Activated effector memory CD4-positive, alpha-beta T cell treated with anti-CD3 and anti-CD28 coated beads, Interleukin-2, amount 50 U/mL, for 16 hours (primary cell): ENCODE data around the gene CCT8.

Source experiments
- DNase-seq: peaks from one replicate; pipeline ENCODE4 v3.0.0-alpha.2; 2020

Gene CCT8

DNA sequence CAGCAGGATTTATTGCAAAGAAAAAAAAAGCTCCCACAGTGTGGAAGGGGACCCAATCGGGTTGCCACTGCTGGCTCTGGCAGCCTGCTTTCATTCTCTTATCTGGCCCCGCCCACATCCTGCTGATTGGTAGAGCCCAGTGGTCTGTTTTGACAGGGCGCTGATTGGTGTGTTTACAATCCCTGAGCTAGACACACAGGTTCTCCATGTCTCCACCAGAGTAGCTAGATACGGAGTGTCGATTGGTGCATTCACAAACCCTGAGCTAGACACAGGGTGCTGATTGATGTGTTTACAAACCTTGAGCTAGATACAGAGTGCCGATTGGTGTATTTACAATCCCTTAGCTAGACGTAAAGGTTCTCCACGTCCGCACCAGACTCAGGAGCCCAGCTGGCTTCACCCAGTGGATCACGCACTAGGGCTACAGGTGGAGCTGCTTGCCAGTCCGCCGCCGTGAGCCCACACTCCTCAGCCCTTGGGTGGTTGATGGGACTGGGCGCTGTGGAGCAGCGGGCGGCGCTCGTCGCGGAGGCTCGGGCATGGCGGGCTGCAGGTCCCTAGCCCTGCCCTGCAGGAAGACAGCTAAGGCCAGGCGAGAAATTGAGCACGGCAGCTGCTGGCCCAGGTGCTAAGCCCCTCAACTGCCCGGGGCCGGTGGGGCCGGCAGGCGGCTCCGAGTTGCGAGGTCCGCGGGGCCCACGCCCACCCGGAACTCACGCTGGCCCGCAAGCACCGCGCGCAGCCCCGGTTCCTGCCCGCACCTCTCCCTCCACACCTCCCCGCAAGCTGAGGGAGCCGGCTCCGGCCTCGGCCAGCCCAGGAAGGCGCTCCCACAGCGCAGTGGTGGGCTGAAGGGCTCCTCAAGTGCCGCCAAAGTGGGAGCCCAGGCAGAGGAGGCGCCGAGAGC is 3.5 kb upstream of the CCT8 start:
- DNase-seq: peak; percentile 88

DNA sequence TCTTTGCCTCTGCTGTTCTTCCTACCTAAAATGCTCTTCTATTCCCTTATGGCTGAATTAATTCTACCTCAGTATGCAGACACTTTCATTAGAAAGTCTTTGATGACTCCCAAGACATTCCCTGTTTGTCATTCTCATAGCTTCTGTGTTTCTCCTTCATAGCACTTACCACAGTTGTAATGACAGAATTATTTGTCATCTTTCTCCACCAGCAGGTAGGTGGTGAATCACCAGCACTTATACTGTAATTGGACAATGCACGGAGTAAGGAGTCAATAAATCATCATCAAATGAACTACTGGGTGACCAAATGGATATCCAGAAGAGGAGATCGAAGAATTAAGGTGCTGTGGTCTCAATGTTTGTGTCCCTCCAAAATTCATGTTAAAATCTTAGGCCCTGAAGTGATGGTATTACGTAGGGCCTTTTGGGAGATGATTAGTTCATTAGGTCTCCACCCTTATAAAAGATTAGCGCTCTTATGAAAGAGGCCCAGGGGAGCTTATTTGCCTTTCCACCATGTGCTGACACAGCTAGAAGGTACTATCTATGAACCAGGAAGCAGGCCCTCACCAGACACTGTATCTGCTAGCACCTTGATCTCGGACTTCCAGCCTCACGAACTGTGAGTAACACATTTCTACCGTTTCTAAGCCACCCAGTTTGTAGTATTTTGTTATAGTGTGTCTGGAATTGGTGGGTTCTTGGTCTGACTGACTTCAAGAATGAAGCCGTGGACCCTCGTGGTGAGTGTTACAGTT is 2.4 kb upstream of the CCT8 start:
- DNase-seq: no peak

DNA sequence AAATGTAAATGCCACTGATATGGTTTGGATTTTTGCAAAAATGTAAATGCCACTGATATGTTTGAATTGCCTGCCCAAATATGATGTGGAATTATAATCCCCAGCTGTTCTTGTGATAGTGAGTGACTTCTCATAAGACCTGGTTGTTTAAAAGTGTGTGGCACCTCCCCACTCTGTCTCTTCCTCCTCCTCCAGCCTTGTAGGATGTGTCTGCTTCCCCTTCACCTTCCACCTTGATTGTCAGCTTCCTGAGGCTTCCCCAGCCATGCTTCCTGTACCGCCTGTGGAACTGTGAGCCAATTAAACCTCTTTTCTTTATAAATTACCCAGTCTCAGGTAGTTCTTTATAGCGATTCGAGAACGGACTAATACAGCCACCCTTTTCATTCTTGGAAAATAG is 1.3 kb upstream of the CCT8 start:
- no peak for DNase-seq

DNA sequence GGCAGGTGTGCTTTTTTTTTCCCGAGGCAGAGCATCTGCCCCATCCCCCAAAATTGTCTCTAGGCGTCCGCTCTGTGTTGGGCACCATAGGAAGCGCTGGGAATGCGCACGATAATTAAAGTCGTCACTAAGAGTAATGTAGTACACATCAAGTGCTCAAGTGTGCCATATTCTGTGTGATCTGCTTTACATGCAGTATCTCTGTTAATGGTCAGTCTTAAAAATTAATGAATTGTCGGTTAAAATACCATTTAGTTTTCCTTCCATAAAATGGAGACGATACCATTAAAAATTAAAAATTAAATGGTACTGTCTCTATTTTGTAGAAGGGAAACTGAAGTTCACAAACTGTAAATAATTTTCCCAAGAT is 544 bp upstream of the CCT8 start:
- no peak for DNase-seq

DNA sequence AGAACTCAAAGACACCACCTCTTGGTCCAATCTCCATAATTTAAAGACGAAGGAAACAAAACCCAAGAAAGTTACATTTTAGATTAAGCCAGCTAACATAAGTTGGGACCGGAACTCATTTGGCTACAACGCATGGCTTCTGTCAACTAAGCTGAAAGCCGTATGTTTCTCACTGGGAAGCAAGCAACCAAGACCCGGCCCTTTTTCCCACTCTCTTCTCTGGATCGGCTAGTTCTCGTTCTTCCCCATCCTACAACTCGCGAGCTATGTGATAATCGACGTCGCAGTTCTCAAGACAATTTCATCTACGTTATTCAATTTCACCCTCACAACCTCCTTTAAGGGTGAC is 601 bp downstream of the CCT8 start:
- DNase-seq: no peak

DNA sequence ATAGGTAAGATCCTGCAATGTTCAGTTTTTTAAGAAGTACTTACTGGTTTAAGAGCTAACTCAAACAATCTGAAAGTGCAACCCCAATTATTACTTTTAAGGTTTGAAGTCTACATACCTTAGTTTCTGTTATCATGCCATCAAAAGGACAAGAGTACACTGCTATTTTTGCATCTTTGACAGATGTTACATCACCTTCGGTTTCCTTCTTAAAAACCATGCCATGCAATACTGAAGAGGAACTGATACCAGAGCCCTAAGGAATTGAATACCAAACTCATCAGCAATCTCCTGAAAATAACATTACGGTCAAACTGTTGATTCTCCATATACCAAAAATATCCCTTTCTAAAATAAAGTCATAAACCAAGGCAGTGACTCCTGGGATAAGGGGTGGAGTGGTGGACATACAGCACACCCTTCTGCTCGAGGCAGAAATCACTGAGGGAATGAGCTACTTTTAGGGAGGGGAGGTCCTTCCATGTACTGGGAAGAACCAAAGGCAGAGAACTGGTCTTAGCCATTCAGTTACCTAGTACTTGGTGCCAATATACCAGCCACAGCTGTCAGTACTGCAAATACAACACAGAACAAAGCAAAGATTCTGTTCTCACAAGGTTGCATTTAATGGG is 8.5 kb downstream of the CCT8 start:
- DNase-seq: no peak

DNA sequence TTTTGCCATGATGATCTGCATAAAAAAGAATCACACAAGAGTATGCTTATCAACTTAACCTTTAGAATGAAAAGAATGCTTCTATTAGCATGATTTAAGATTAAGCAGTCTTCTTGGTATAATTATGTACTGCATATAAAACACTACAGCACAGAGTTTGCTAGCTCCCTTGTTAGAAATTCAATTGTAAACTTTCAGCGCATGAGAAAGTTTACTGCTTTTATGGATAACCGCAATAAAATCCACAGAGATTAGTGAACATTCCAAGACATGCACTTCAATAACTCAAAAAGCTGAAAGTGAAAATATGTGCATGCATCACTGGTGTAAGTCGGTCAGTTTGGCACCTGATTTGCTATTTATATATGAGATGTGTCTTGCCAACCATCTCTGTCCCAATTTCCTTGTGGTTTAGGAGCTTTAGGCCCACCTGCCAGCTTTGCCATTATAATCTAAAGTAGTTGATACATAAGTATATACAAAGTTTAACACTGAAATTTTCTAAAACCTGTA is 16.9 kb downstream of the CCT8 start:
- no peak for DNase-seq

DNA sequence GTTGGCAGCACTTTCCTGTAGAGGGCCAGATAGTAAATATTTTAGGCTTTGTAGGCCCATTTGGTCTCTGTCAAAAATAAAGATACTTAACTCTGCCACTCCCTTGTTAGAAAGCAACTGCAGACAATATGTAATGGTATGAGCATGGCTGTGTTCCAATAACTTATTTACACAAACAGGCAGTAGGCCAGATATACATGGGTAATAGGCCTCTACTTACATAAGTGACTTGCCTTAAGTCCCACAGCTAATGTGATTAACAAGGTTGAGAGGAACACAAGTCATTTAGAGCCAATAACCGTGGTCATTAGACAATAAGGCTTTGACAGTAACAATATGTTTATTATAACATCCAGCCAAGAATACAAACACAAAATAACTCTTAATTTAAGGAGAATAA is 17.4 kb downstream of the CCT8 start:
- DNase-seq: no peak

DNA sequence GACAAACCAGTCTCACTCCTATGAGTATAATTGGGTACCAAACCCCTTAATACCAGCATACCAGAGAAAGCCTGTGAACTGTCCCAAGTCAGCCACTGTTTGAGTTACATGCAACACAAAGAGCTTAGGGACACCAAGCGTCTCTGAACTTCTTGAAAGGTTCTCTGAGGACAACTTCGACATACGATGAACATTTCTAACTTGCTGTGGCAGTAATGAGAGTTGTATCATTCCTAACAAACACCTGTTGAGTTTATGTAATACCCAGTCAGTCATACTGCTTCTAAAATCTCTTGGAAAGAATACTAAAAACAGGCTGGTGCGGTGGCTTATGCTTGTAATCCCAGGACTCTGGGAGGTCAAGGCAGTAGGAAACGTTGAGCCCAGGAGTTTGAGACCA is 18.4 kb downstream of the CCT8 start:
- DNase-seq: no peak

DNA sequence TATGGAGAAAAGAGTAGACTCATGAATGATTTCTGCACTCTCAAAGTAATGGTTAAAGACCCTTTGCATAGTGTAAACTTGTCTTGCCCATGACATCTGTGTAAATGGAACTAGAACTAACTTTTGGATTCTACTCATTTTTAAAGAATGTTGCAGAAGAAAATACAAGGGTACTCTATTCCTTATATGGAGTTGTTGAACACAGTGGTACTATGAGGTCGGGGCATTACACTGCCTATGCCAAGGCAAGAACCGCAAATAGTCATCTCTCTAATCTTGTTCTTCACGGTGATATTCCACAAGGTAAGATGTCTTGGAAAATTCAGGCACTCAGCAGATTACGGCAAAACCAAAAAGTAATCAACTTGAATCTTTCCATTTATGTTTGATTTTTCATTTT is 19.8 kb downstream of the CCT8 start:
- no peak for DNase-seq

DNA sequence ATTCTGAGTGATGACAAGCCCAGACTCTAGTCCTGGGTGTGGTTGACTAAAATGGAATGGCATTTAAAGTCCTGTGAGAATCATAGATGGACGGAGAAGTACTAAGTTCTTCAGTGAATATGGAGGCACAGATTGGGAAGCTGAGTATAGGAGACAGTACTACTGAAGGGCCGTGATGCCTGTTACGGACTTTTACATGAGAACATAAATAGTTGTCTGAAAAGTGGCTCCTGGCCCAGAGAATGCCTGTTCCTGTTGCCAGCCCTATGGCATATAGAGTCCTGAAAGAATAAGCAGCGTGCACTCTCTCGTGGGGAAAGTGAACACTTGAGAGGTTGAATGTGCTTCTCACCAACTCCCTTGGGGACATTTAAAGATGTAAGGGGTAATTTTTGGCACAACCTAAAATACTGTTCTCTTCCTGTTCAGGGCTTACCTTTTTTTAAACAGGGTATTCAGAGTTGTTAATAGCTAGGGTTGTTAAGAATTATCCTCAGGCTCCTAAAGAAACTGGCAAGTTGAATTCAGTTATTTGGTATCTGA is 20.4 kb downstream of the CCT8 start:
- DNase-seq: no peak

DNA sequence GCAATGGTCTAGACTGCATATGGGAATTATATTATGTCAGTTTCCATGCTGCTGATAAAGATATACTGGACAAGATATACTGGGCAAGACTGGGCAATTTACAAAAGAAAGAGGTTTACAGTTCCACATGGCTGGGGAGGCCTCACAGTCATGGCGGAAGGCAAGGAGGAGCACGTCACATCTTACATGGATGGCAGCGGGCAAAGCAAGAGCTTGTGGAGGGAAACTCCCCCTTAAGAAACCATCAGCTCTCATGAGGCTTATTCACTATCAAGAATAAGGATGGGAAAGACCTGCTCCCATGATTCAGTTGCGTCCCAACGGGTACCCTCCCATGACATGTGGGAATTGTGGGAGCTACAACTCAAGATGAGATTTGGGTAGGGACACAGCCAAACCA is 21.2 kb downstream of the CCT8 start:
- DNase-seq: no peak

DNA sequence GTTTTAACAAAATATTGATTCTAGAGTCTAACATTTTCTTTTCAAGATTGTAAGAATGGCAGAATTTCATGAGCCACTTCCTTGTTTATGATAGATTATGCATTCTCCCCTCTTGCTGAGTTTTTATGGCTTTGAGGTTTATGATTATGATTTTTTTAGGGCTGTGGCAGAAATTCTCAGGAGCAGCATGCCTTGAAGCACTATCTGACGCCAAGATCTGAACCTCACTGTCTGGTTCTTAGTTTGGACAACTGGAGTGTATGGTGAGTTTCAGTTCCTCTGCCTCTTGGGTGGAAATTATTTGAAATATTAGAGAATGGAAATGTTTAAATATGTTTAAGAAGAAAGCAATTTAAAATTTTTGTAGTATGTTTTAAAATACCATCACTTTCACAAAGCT is 38.8 kb downstream of the CCT8 start:
- no peak for DNase-seq

DNA sequence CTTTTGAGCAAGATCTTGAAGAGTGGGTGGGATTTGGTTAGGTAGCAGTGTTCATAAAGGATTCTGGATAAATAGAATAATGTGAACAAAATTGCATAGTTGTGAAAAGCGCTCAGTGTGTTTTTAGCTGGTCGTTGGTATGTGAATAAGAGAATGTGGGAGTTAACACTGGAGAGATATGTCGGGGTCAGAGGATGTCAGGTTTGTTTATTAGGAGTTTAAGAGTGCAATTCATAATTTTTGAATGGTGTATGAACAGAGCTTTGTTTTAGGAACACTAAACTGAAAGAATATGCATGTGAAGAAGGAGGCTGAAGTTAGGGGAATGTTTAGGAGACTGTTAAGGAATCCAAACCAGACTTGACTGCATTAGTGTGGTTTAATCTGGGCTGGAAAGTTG is 39.6 kb downstream of the CCT8 start:
- DNase-seq: no peak

DNA sequence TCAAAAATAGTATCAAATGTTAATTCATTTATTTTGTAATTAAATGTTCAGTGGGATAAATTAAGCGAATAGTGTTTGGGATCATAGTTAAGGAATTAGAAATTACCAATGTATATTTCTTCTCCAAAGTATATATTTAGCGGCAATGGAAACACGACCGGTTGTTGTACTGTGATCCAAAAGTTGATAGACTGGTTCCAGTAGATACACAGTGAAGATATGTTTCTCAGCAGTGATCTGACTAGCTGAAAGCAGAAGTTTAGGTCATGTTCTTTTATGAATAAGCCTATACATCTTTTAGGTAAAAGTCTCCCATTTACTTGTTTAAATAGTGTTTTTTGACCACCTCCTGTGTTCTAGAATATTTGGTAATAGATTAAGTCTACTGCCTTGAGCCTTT is 40.1 kb downstream of the CCT8 start:
- DNase-seq: no peak

DNA sequence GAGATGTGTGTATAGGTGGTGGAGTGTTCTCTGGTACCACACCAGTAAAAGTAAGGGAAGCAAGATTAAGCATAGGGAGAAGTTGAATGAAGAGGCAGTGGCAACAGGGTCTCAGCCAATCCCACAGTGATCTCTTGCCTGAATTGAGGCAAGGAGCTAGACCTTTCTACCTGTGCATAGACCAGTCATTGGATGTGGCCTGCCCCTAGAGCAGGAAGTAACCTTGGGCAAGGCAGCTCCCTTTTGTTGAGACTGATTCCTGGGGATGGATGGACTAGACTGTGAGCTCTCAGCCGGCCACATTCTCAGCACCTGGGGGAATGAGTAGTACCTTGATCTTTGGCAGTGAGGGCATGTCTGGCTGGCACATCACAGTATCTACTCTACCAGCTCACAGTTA is 42.5 kb downstream of the CCT8 start:
- DNase-seq: no peak

DNA sequence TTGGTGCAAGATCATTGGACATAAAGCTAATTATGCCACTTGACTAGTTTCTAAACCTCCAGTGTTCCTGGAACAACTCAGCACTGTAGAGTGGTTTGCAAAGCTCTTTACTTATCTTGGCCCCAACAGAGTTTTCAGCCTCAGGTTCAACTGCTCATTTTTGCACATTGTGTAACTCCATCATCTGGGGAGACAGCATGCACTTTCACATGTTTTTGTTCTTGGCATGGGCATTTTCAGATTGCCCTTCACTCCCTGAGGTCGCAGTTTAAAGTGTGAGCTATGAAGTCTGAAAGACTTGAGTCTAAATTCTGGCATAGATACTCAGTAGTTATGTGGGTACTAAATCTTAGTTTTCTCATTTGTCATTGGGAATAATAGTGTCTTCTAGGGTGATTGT is 43.9 kb downstream of the CCT8 start:
- DNase-seq: no peak

DNA sequence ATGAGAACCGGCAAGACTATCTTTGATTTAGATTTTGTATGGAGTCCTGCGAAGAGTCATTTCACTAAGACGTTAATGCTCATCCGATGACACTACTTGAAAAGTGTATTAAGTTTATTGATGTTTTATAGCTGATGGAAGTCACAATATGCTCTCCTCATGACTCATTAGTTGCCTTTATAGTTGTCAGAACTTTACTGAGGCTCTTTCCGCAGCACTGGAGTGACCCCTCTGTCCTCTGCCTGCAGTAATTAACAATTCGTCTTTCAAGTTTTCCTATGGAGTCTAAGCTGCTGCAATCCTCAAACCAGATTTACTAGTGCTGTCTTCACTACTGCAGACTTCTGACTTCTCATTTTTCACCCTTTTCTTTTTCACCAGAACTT is 48.1 kb downstream of the CCT8 start:
- no peak for DNase-seq

DNA sequence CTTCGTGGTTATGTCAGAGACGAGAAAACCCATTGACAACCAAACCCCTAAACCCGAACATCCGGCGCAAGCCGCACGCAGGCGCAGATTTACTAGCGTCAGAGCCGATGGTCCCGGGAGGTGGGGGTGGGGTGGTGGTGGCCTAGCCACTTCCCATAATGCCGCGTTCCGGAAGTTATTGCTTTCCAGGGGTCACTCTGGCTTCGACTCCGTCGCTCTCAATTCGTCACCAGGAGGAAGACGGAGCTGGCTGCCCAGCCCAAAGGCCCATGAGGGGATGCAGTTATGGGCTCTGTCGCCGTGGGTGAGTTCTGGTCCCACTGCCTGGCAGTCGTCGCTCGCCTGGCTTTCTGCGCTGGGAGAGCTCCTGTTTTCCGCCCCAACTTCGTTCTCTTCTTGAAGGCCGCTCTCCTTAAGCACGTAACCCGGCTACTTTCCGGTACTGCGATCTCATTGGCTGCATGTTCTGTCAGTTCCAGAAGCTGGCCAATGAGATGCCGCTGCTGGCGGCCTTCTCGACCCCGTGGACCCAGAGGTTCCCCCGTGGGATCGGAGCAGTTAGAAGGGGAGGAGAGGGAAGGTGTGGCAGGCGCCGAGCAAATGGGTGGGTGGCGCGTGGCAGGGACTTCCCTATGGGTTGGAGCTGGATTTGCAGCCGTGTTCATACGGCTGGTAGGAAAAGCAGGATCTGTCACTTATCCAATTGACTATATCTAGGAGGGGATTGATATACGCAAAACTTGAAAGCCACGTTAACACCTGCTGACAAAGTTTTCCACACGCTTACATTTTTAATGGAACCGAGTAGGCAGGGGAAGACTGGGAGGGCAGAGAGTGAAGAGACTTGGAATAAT is 48.7 kb downstream of the CCT8 start, which contains the start of gene USP16:
USP16 (plus strand) TSS at position 195 of the 854 bp plus-strand sequence. CDS start 3,246 bp downstream, outside the sequence.
- peak; percentile 97 for DNase-seq

DNA sequence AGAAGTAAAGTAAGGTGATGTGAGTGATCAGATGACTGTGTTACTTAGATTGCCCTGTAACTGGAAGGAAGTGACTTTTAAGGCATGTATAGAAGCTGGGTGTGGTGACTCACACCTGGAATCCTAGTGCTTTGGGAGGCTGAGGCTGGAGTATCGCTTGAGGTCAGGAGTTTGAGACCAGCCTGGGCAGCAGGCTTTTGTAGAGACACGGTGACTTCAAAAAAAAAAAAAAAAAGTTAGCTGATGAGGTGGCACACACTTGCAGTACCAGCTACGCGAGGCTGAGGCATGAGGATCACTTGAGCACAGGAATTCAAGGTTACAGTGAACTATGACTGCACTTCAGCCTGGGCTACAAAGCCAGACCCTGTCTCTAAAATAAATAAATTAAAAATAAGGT is 51.3 kb downstream of the CCT8 start:
- DNase-seq: no peak

DNA sequence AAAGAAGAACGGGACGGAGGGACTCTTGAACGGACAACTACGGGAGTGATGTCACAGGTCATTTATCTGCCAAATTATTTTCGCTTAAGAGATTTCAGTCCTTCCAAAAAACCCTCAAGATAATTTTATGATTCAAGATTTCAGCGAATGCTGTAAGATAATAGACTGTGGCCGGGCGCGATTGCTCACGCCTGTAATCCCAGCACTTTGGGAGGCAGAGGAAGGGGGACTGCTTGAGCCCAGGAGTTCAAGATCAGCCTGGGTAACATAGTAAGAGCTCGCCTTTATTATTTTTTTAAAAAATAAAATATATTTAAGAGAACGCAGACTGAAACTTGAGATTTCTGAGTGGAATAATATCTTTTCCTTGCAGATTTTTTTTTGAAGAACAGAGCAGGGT is 54.9 kb downstream of the CCT8 start:
- no peak for DNase-seq

DNA sequence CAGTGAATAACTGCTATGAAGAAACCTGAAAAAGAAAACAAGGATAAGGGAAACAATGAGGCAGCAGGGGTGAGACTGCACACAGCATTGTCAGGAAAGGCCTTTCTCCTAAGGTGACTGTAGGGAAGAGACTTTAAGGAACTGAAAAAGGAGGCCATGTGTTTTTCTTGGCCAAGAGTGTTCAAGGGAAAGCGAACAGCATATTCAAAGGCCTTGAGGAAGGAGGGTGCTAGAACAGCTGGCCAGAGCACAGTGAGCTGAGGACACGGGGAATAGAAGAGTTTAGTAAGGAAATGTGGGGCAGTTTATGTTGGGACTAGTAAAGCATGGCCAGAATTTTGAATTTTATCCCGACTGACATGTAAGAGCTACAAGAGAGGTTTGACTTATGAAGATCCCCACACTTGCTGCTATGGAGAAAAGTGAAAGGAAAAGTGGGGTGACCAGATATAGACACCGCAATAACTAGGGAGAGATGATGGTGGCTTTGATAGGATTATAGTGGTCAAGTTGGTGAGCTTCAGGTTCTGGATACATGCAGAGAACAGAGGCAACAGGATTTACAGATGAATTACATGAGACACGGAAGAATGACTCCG is 55.7 kb downstream of the CCT8 start:
- no peak for DNase-seq
